ENCODE results near the gene PCK2. TPM values are rescaled to one million over a fixed set of nuclear protein-coding genes. Genes with fewer than 3 reads are reported as not detected.

PCK2 gene
- total RNA-seq, 4 donors from 2014 or later, result 74.4 to 238 (median 130) TPM

- H3K9me3 ChIP-seq, result no peaks in the 10 kb centered on the region
- no peak for DNase-seq
- no peak for TF ChIP-seq CTCF (IDR thresholded peaks at IDR 0.05)
- TF ChIP-seq EP300 (IDR thresholded peaks at IDR 0.05; ENCODE audit: low read depth), result no peak
- no peak for TF ChIP-seq POLR2AphosphoS5 (IDR thresholded peaks at IDR 0.05)
- TF ChIP-seq POLR2A (IDR thresholded peaks at IDR 0.05), result no peak
- H3K4me1 ChIP-seq, result peaks cover 3 to 6% (median 5%) of the 10 kb centered on the region in 4 donors
- no peak overlapping the region for H3K27ac ChIP-seq
- intact Hi-C loops (cut with DNase I; ENCODE audit: low total_unique reads) (no loop called here), in situ Hi-C loops (cut with MboI; ENCODE audit: low pct_ligation_motif_present in 1 of 4, low pct_unique_long_range_greater_than_20kb in 1 of 4, low sequenced_read_pairs in 3 of 4) (no loop called here)
- H3K27me3 ChIP-seq, result no peaks in the 10 kb centered on the region
- no peaks in the 10 kb centered on the region for H3K36me3 ChIP-seq
- whole genome bisulfite sequencing, 2 donors (ENCODE audit: low coverage in 1 of 2), result 68% methylated on average over 7 of the region's 7 CpGs; no CpG with 5 or more reads in 1 of the 2 donors
- H3K4me3 ChIP-seq, result no peak overlapping the region
Measured at GRCh38 chr14:24130717-24131548, 36.8 kb downstream of the PCK2 start.

GRCh38 chr14:24131549-24131966 lies 37.4 kb downstream of the PCK2 start:
- TF ChIP-seq CTCF (IDR thresholded peaks at IDR 0.05) (no peak), EP300 (IDR thresholded peaks at IDR 0.05; ENCODE audit: low read depth) (no peak), POLR2A (IDR thresholded peaks at IDR 0.05) (no peak), POLR2AphosphoS5 (IDR thresholded peaks at IDR 0.05) (no peak)
- H3K4me1 ChIP-seq, result peaks cover 3 to 9% (median 6%) of the 10 kb centered on the region in 4 donors
- 60 to 93% methylated on average over 1 to 13 of the region's 15 CpGs for WGBS, 2 donors (ENCODE audit: low coverage in 1 of 2)
- H3K27me3 ChIP-seq, result no peaks in the 10 kb centered on the region
- H3K27ac ChIP-seq, result no peak overlapping the region
- no peak overlapping the region for H3K4me3 ChIP-seq
- in situ Hi-C loops (cut with MboI; ENCODE audit: low pct_ligation_motif_present in 1 of 4, low pct_unique_long_range_greater_than_20kb in 1 of 4, low sequenced_read_pairs in 3 of 4) (no loop called here), intact Hi-C loops (cut with DNase I; ENCODE audit: low total_unique reads) (no loop called here)
- H3K9me3 ChIP-seq, result no peaks in the 10 kb centered on the region
- H3K36me3 ChIP-seq, result no peaks in the 10 kb centered on the region
- no peak for DNase-seq

- WGBS, 2 donors (ENCODE audit: low coverage in 1 of 2), result 37 to 69% methylated on average over 5 to 23 of the region's 24 CpGs
- no peaks in the 10 kb centered on the region for H3K27me3 ChIP-seq
- no peak overlapping the region for H3K27ac ChIP-seq
- no peak for DNase-seq
- no peak overlapping the region for H3K4me3 ChIP-seq
- H3K4me1 ChIP-seq, result peaks cover 9 to 14% (median 12%) of the 10 kb centered on the region in 4 donors
- no peak for TF ChIP-seq CTCF (IDR thresholded peaks at IDR 0.05)
- no peak for TF ChIP-seq POLR2AphosphoS5 (IDR thresholded peaks at IDR 0.05)
- no peak for TF ChIP-seq POLR2A (IDR thresholded peaks at IDR 0.05)
- no peak for TF ChIP-seq EP300 (IDR thresholded peaks at IDR 0.05; ENCODE audit: low read depth)
- H3K9me3 ChIP-seq, result no peaks in the 10 kb centered on the region
- H3K36me3 ChIP-seq, result no peaks in the 10 kb centered on the region
- in situ Hi-C loops (cut with MboI; ENCODE audit: low pct_ligation_motif_present in 1 of 4, low pct_unique_long_range_greater_than_20kb in 1 of 4, low sequenced_read_pairs in 3 of 4), result no loop called here
- intact Hi-C loops (cut with DNase I; ENCODE audit: low total_unique reads), result no loop called here
Measured at GRCh38 chr14:24132061-24132685, 38.1 kb downstream of the PCK2 start.

- in situ Hi-C loops (cut with MboI; ENCODE audit: low pct_ligation_motif_present in 1 of 4, low pct_unique_long_range_greater_than_20kb in 1 of 4, low sequenced_read_pairs in 3 of 4) (no loop called here), intact Hi-C loops (cut with DNase I; ENCODE audit: low total_unique reads) (no loop called here)
- H3K4me1 ChIP-seq, result peaks cover 12 to 21% (median 14%) of the 10 kb centered on the region in 4 donors
- TF ChIP-seq POLR2AphosphoS5 (IDR thresholded peaks at IDR 0.05), result no peak
- TF ChIP-seq CTCF (IDR thresholded peaks at IDR 0.05), result no peak
- no peak for TF ChIP-seq EP300 (IDR thresholded peaks at IDR 0.05; ENCODE audit: low read depth)
- no peak for TF ChIP-seq POLR2A (IDR thresholded peaks at IDR 0.05)
- no peak overlapping the region for H3K4me3 ChIP-seq
- WGBS, 2 donors (ENCODE audit: low coverage in 1 of 2), result 90 to 95% methylated on average over 2 of the region's 2 CpGs
- H3K27me3 ChIP-seq, result no peaks in the 10 kb centered on the region
- no peak overlapping the region for H3K27ac ChIP-seq
- DNase-seq, result no peak
- H3K36me3 ChIP-seq, result peaks cover 0 to 3% (median 0%) of the 10 kb centered on the region in 4 donors
- no peaks in the 10 kb centered on the region for H3K9me3 ChIP-seq
Measured at GRCh38 chr14:24132976-24133375, 38.9 kb downstream of the PCK2 start.

Measured in transverse colon (tissue), 4 donors.